CD4-positive, alpha-beta memory T cell (primary cell): ENCODE results near the gene METTL25. TPM values are rescaled to one million over a fixed set of nuclear protein-coding genes. Genes with fewer than 3 reads are reported as not detected.

Experiments used
- CTCF ChIA-PET: fragments of 350-600 bp; sonication (Branson Sonifier 250); formaldehyde crosslinking; loops from one replicate; lab custom pipeline; 2021; ENCODE audit warnings: inconsistent platforms; ENCODE audit not compliant: partially characterized antibody; lab: Charles Lee
- POLR2A ChIA-PET: fragments of 350-600 bp; sonication (Branson Sonifier 250); formaldehyde crosslinking; loops from one replicate; lab custom pipeline; 2021; ENCODE audit not compliant: partially characterized antibody; lab: Charles Lee
- DNase-seq, 5 donors: peaks; one replicate each; pipeline versions ENCODE4 v3.0.0 to v3.0.0-alpha.2; 2020 to 2022; ENCODE audit warnings: mixed read lengths in 1 of 5
- H3K27ac ChIP-seq: one replicate; pipeline ENCODE4 v1.7.0; 2013; ENCODE audit warnings: low read depth, low read length
- H3K27me3 ChIP-seq: 2 replicates; pipeline ENCODE4 v1.7.0; 2013; ENCODE audit warnings: mild to moderate bottlenecking, low read length, moderate library complexity; ENCODE audit not compliant: insufficient read depth
- H3K36me3 ChIP-seq: 2 replicates; pipeline ENCODE4 v1.7.0; 2013; ENCODE audit warnings: mild to moderate bottlenecking, low read length, moderate library complexity; ENCODE audit not compliant: insufficient read depth
- H3K4me1 ChIP-seq: 2 replicates; pipeline ENCODE4 v1.7.0; 2013; ENCODE audit warnings: mild to moderate bottlenecking, low read length, moderate library complexity; ENCODE audit not compliant: insufficient read depth
- H3K4me3 ChIP-seq, 2 donors: one replicate each; pipeline ENCODE4 v1.7.0; 2013; ENCODE audit warnings: low read length in 2 of 2, mild to moderate bottlenecking in 1 of 2
- H3K9me3 ChIP-seq, 2 donors: one replicate each; pipeline ENCODE4 v1.7.0; 2013; ENCODE audit warnings: low read length in 2 of 2, control low read depth in 1 of 2; ENCODE audit not compliant: control insufficient read depth in 1 of 2
- H3K27ac Mint-ChIP-seq, 7 donors: one replicate each; pipeline ENCODE4 v1.8.0; 2020 to 2021; ENCODE audit warnings: mixed read lengths in 7 of 7, mild to moderate bottlenecking in 6 of 7, inconsistent platforms in 3 of 7, moderate library complexity in 3 of 7
- H3K27me3 Mint-ChIP-seq, 2 donors: one replicate each; pipeline ENCODE4 v1.8.0; 2020 to 2021; ENCODE audit warnings: mixed read lengths in 2 of 2
- H3K36me3 Mint-ChIP-seq, 2 donors: one replicate each; pipeline ENCODE4 v1.8.0; 2020 to 2021; ENCODE audit warnings: mixed read lengths in 2 of 2, inconsistent platforms in 1 of 2, mild to moderate bottlenecking in 1 of 2
- H3K4me1 Mint-ChIP-seq, 4 donors: one replicate each; pipeline ENCODE4 v1.8.0; 2020 to 2021; ENCODE audit warnings: mixed read lengths in 4 of 4, mild to moderate bottlenecking in 1 of 4
- H3K4me3 Mint-ChIP-seq, 8 donors: one replicate each; pipeline ENCODE4 v1.8.0; 2020 to 2021; ENCODE audit warnings: mixed read lengths in 8 of 8, mild to moderate bottlenecking in 7 of 8, moderate library complexity in 6 of 8, inconsistent platforms in 3 of 8
- H3K9me3 Mint-ChIP-seq, 8 donors: one replicate each; pipeline ENCODE4 v1.8.0; 2020 to 2021; ENCODE audit warnings: mixed read lengths in 8 of 8, mild to moderate bottlenecking in 5 of 8, inconsistent platforms in 3 of 8, moderate library complexity in 1 of 8
- intact Hi-C: fragments of 100-400 bp; cut with micrococcal nuclease; formaldehyde crosslinking; loops from one replicate; pipeline ENCODE4 v1.15.1; 2023
- polyA plus RNA-seq, 2 donors: library from polyadenylated mRNA; unstranded; fragments of 300-500 nt; fragmentation: Illumina TruSeq; gene quantifications; one replicate each; pipeline ENCODE4 v1.2.3, GENCODE V29; 2021
- total RNA-seq, 2 experiments: library from RNA; stranded (reverse); gene quantifications; one replicate each; pipeline ENCODE4 v1.2.3, GENCODE V29; 2021

The METTL25 gene
- total and polyA plus RNA-seq, 4 experiments from 2014 or later, result 9.9 to 26.3 (median 18.1) TPM

GRCh38 chr12:82414926-82415325, 56.6 kb downstream of the METTL25 start:
- H3K27ac Mint-ChIP-seq, result no peak overlapping the region
- intact Hi-C loops, result no loop called here
- no peak for DNase-seq
- no peak overlapping the region for H3K27ac ChIP-seq
- no peaks in the 10 kb centered on the region for H3K27me3 ChIP-seq
- H3K36me3 Mint-ChIP-seq, result peaks cover 12 to 43% of the 10 kb centered on the region in 2 donors
- H3K36me3 ChIP-seq, result no peaks in the 10 kb centered on the region
- ChIA-PET CTCF (no interaction called here), POLR2A (no interaction called here)
- no peaks in the 10 kb centered on the region for H3K4me1 Mint-ChIP-seq
- H3K9me3 Mint-ChIP-seq, result peaks cover 0 to 6% (median 0%) of the 10 kb centered on the region in 8 donors
- H3K9me3 ChIP-seq, result no peaks in the 10 kb centered on the region
- no peak overlapping the region for H3K4me3 Mint-ChIP-seq
- no peaks in the 10 kb centered on the region for H3K27me3 Mint-ChIP-seq
- no peaks in the 10 kb centered on the region for H3K4me1 ChIP-seq
- H3K4me3 ChIP-seq, result no peak overlapping the region

GRCh38 chr12:82415402-82415801, 57.1 kb downstream of the METTL25 start:
- H3K9me3 Mint-ChIP-seq, result peaks cover 0 to 6% (median 0%) of the 10 kb centered on the region in 8 donors
- no peak for DNase-seq
- H3K36me3 ChIP-seq, result no peaks in the 10 kb centered on the region
- H3K4me3 ChIP-seq, result no peak overlapping the region
- intact Hi-C loops, result no loop called here
- H3K27ac ChIP-seq, result no peak overlapping the region
- H3K4me1 Mint-ChIP-seq, result no peaks in the 10 kb centered on the region
- no peaks in the 10 kb centered on the region for H3K4me1 ChIP-seq
- peaks cover 10 to 44% of the 10 kb centered on the region in 2 donors for H3K36me3 Mint-ChIP-seq
- H3K27ac Mint-ChIP-seq, result no peak overlapping the region
- no peak overlapping the region for H3K4me3 Mint-ChIP-seq
- no peaks in the 10 kb centered on the region for H3K27me3 ChIP-seq
- no peaks in the 10 kb centered on the region for H3K27me3 Mint-ChIP-seq
- POLR2A ChIA-PET, result no interaction called here
- CTCF ChIA-PET, result no interaction called here
- no peaks in the 10 kb centered on the region for H3K9me3 ChIP-seq

- H3K27ac Mint-ChIP-seq, result no peak overlapping the region
- H3K4me3 Mint-ChIP-seq, result no peak overlapping the region
- no peaks in the 10 kb centered on the region for H3K36me3 ChIP-seq
- H3K27me3 ChIP-seq, result no peaks in the 10 kb centered on the region
- H3K36me3 Mint-ChIP-seq, result peaks cover 2 to 4% of the 10 kb centered on the region in 2 donors
- ChIA-PET POLR2A (no interaction called here), CTCF (no interaction called here)
- H3K9me3 ChIP-seq, result no peaks in the 10 kb centered on the region
- intact Hi-C loops, result no loop called here
- H3K4me1 Mint-ChIP-seq, result peaks cover 11 to 28% (median 14%) of the 10 kb centered on the region in 4 donors
- no peaks in the 10 kb centered on the region for H3K27me3 Mint-ChIP-seq
- H3K27ac ChIP-seq, result no peak overlapping the region
- no peak for DNase-seq
- H3K4me1 ChIP-seq, result peaks cover 13% of the 10 kb centered on the region
- peaks cover 0 to 6% (median 0%) of the 10 kb centered on the region in 8 donors for H3K9me3 Mint-ChIP-seq
- H3K4me3 ChIP-seq, result no peak overlapping the region
These were observed 66.9 kb downstream of the METTL25 start for GRCh38 chr12:82425241-82425640.

GRCh38 chr12:82426081-82426480, 67.8 kb downstream of the METTL25 start:
- ChIA-PET CTCF (no interaction called here), POLR2A (no interaction called here)
- Mint-ChIP-seq H3K4me1 (peaks cover 11 to 28% (median 14%) of the 10 kb centered on the region in 4 donors), H3K36me3 (peaks cover 0 to 2% of the 10 kb centered on the region in 2 donors), H3K4me3 (no peak overlapping the region), H3K9me3 (peaks cover 0 to 4% (median 0%) of the 10 kb centered on the region in 8 donors), H3K27ac (peak overlapping the region in 1 of 7 donors; percentile 5), H3K27me3 (no peaks in the 10 kb centered on the region)
- H3K36me3 ChIP-seq, result no peaks in the 10 kb centered on the region
- H3K27ac ChIP-seq, result no peak overlapping the region
- H3K27me3 ChIP-seq, result no peaks in the 10 kb centered on the region
- peak; percentile 1 to 24 (median 4) for DNase-seq
- H3K4me1 ChIP-seq, result peaks cover 13% of the 10 kb centered on the region
- no peak overlapping the region for H3K4me3 ChIP-seq
- intact Hi-C loops, result no loop called here
- no peaks in the 10 kb centered on the region for H3K9me3 ChIP-seq

- no peaks in the 10 kb centered on the region for H3K9me3 ChIP-seq
- Mint-ChIP-seq H3K9me3 (peaks cover 0 to 4% (median 0%) of the 10 kb centered on the region in 8 donors), H3K36me3 (peaks cover 0 to 2% of the 10 kb centered on the region in 2 donors), H3K4me3 (no peak overlapping the region), H3K4me1 (peaks cover 11 to 28% (median 14%) of the 10 kb centered on the region in 4 donors), H3K27ac (peak overlapping the region in 2 of 7 donors; percentile 5 to 20), H3K27me3 (no peaks in the 10 kb centered on the region)
- no peaks in the 10 kb centered on the region for H3K27me3 ChIP-seq
- DNase-seq, result no peak
- POLR2A ChIA-PET, result no interaction called here
- H3K4me3 ChIP-seq, result no peak overlapping the region
- intact Hi-C loops, result no loop called here
- H3K27ac ChIP-seq, result no peak overlapping the region
- CTCF ChIA-PET, result no interaction called here
- H3K4me1 ChIP-seq, result peaks cover 13% of the 10 kb centered on the region
- H3K36me3 ChIP-seq, result no peaks in the 10 kb centered on the region
These were observed 68.3 kb downstream of the METTL25 start for GRCh38 chr12:82426586-82426985.

- Mint-ChIP-seq H3K36me3 (peaks cover 7 to 10% of the 10 kb centered on the region in 2 donors), H3K4me3 (no peak overlapping the region)
- intact Hi-C loops, result no loop called here
These were observed 72.3 kb downstream of the METTL25 start for GRCh38 chr12:82430541-82431145.

GRCh38 chr12:82434392-82434911, 76.1 kb downstream of the METTL25 start:
- ChIA-PET POLR2A (no interaction called here), CTCF (no interaction called here)
- H3K4me3 Mint-ChIP-seq, result no peak overlapping the region
- Histone ChIP-seq H3K27me3 (no peaks in the 10 kb centered on the region), H3K9me3 (no peaks in the 10 kb centered on the region), H3K4me3 (no peak overlapping the region), H3K36me3 (no peaks in the 10 kb centered on the region), H3K4me1 (no peaks in the 10 kb centered on the region), H3K27ac (no peak overlapping the region)
- no peaks in the 10 kb centered on the region for H3K9me3 Mint-ChIP-seq
- H3K4me1 Mint-ChIP-seq, result no peaks in the 10 kb centered on the region
- intact Hi-C loops, result no loop called here
- H3K27me3 Mint-ChIP-seq, result no peaks in the 10 kb centered on the region
- no peak for DNase-seq
- peaks cover 11 to 23% of the 10 kb centered on the region in 2 donors for H3K36me3 Mint-ChIP-seq
- no peak overlapping the region for H3K27ac Mint-ChIP-seq

More at GRCh38 chr12:82430541-82431145, 72.3 kb downstream of the METTL25 start:
- H3K36me3 ChIP-seq, result no peaks in the 10 kb centered on the region
- no peak overlapping the region for H3K4me3 ChIP-seq
- Mint-ChIP-seq H3K4me1 (peaks cover 3 to 15% (median 6%) of the 10 kb centered on the region in 4 donors), H3K9me3 (no peaks in the 10 kb centered on the region), H3K27me3 (no peaks in the 10 kb centered on the region), H3K27ac (no peak overlapping the region)
- H3K27ac ChIP-seq, result no peak overlapping the region
- H3K4me1 ChIP-seq, result peaks cover 2% of the 10 kb centered on the region
- ChIA-PET CTCF (no interaction called here), POLR2A (no interaction called here)
- DNase-seq, result no peak
- H3K9me3 ChIP-seq, result no peaks in the 10 kb centered on the region
- H3K27me3 ChIP-seq, result no peaks in the 10 kb centered on the region
